WERI-Rb-1 (cell line): ENCODE results near the gene UBR1.
"Not testable (repeated sequence)": the region's sequence is repeated elsewhere in the genome, so short reads cannot be mapped to it uniquely, and the experiment has no call there.

Experiments used
- DNase-seq: peaks from one replicate; pipeline ENCODE4 v3.0.0-alpha.2; 2020
- H3K27ac ChIP-seq: fragments of 250-450 bp; sonication (Bioruptor Pico); 2 replicates; pipeline ENCODE4 v1.5.1; 2020; ENCODE audit warnings: mild to moderate bottlenecking, moderate library complexity
- H3K27me3 ChIP-seq: fragments of 250-450 bp; sonication (Bioruptor Pico); 2 replicates; pipeline ENCODE4 v1.5.1; 2021; ENCODE audit warnings: mild to moderate bottlenecking, low read depth, moderate library complexity; ENCODE audit not compliant: insufficient read depth, severe bottlenecking
- H3K36me3 ChIP-seq: fragments of 250-450 bp; sonication (Bioruptor Pico); 2 replicates; pipeline ENCODE4 v1.5.1; 2020; ENCODE audit warnings: mild to moderate bottlenecking, moderate library complexity
- H3K4me3 ChIP-seq: 2 replicates; pipeline ENCODE4 v1.5.1; 2011; ENCODE audit warnings: low read depth, mild to moderate bottlenecking, control low read depth, low read length
- H3K9me3 ChIP-seq: fragments of 250-450 bp; sonication (Bioruptor Pico); 2 replicates; pipeline ENCODE4 v1.5.1; 2021; ENCODE audit warnings: mild to moderate bottlenecking, moderate library complexity; ENCODE audit not compliant: severe bottlenecking
- CTCF ChIP-seq: IDR thresholded peaks from 2 replicates; pipeline ENCODE4 v1.5.1; 2011; ENCODE audit warnings: low read depth, mild to moderate bottlenecking, control low read depth, inconsistent platforms, low read length

Gene UBR1

DNA sequence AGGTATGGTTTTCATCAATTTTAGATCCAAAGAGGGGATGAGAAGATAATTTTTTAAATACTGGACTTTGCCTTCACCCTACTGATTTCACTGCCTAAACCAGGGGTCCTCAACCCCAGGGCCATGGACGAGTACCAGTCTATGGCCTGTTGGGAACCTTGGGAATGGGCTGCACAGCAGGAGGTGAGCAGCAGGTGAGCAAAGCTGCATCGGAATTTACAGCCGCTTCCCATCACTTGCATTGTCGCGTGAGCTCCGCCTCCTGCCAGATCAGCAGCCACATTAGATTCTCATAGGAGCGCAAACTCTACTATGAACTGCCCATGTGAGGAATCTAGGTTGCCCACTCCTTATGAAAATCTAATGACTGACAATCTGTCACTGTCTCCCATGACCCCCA, 109.0 kb downstream of the UBR1 start:
- Histone ChIP-seq H3K4me3 (no peak overlapping the region), H3K27ac (no peak overlapping the region), H3K27me3 (no peaks in the 10 kb centered on the region), H3K36me3 (peaks cover 2% of the 10 kb centered on the region), H3K9me3 (no peaks in the 10 kb centered on the region)
- TF ChIP-seq CTCF = no peak
- no peak for DNase-seq

- TF ChIP-seq CTCF = no peak
- Histone ChIP-seq H3K4me3 (no peak overlapping the region), H3K9me3 (no peaks in the 10 kb centered on the region), H3K36me3 (peaks cover 3% of the 10 kb centered on the region), H3K27ac (no peak overlapping the region), H3K27me3 (no peaks in the 10 kb centered on the region)
- no peak for DNase-seq
Measured at GRCh38 chr15:42994546-42994945, 111.3 kb downstream of the UBR1 start.

DNA sequence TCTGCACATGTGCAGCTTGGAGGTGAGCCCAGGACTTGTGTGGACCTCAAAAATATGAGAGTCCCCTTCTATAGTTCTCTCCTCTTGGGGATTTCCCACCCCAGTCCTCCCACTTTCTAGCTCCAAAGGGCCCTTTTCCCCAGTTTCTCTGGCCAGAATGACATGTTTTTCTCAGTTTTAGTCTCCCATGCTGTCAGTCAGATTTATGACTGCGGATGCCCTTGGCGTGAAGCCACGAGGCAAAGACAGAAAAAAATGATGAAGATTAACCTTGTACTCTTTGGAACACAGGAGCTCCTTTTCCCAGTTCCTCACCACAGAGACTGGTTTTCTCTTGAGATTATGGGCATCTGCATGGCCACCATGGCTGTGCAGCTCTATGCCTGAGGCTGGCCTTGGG, 113.2 kb downstream of the UBR1 start:
- Histone ChIP-seq H3K27me3 (no peaks in the 10 kb centered on the region), H3K27ac (no peak overlapping the region), H3K9me3 (no peaks in the 10 kb centered on the region), H3K4me3 (no peak overlapping the region), H3K36me3 (peaks cover 15% of the 10 kb centered on the region)
- TF ChIP-seq CTCF = no peak
- no peak for DNase-seq

- H3K9me3 ChIP-seq = no peaks in the 10 kb centered on the region
- H3K36me3 ChIP-seq = peaks cover 21% of the 10 kb centered on the region
- DNase-seq = no peak
- no peak overlapping the region for H3K4me3 ChIP-seq
- H3K27ac ChIP-seq = no peak overlapping the region
- H3K27me3 ChIP-seq = no peaks in the 10 kb centered on the region
- TF ChIP-seq CTCF = no peak
Measured at GRCh38 chr15:42986693-42987342, 119.0 kb downstream of the UBR1 start.

DNA sequence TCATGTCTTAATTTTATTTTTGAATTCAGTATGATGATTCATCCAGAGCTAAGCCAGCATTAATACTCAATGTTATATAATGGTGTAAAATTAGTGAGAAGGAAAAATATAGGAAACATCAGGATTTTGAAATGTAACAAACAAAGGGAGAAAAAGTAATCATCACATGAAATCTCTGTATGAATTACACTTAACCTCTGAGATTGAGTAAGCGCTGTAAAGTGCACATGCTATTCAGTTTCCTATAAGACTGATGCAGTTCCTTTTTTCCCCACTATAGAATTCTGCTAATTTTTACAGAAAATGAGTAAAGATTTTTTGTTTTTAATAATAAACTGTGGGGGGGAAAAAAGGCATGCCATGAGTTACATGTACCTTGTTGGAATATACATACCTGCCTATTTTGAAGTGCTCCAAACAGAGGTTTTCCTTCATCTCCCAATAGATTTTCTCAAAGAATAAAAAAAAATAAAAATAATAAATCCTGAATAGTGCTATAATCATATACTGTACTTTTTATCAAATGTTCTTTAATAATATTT, 121.3 kb downstream of the UBR1 start:
- H3K4me3 ChIP-seq = no peak overlapping the region
- DNase-seq = no peak
- peaks cover 21% of the 10 kb centered on the region for H3K36me3 ChIP-seq

DNA sequence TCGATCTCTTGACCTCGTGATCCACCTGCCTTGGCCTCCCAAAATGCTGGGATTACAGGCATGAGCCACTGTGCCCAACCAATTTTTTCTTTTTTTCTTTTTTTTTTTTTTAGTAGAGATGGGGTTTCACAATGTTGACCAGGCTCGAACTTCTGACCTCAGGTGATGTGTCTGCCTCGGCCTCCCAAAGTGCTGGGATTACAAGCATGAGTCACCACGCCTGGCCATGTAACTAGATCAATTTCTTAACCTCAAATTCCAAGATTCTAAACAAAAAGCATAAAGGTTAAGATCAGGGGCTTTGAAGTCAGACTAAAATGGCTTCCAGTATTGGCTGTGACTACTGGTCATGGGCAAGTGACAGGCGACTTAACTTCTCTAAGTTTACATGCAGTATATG, 126.7 kb downstream of the UBR1 start:
- H3K27me3 ChIP-seq, H3K27ac ChIP-seq, H3K4me3 ChIP-seq, DNase-seq, H3K9me3 ChIP-seq: not testable (repeated sequence)
- H3K36me3 ChIP-seq = peaks cover 28% of the 10 kb centered on the region

More for the DNA sequence above, 121.3 kb downstream of the UBR1 start:
- TF ChIP-seq CTCF = no peak
- Histone ChIP-seq H3K27me3 (no peaks in the 10 kb centered on the region), H3K27ac (no peak overlapping the region), H3K9me3 (no peaks in the 10 kb centered on the region)
